ENCODE data around the gene THSD7A. TPM values are rescaled to one million over a fixed set of nuclear protein-coding genes. Genes with fewer than 3 reads are reported as not detected.

The THSD7A gene
- total RNA-seq, 1 experiment from 2014 or later, result 0.68 TPM

GRCh38 chr7:11591055-11591633 lies 240.9 kb downstream of the THSD7A start (continued):
- TF ChIP-seq SOX15 (CRISPR knock-in tag; IDR thresholded peaks at IDR 0.05) (no peak), CREM (CRISPR knock-in tag; IDR thresholded peaks at IDR 0.05) (no peak), NR3C1 (CRISPR knock-in tag; conservative IDR thresholded peaks at IDR 0.05; ENCODE audit: low read depth) (no peak), ZNF396 (CRISPR knock-in tag; IDR thresholded peaks at IDR 0.05; ENCODE audit: borderline replicate concordance) (no peak), MLX (CRISPR knock-in tag; IDR thresholded peaks at IDR 0.05) (no peak), ZBTB21 (CRISPR knock-in tag; IDR thresholded peaks at IDR 0.05; ENCODE audit: borderline replicate concordance) (no peak)

GRCh38 chr7:11589251-11589650 lies 242.7 kb downstream of the THSD7A start:
- Mint-ChIP-seq H3K27me3 (ENCODE audit: low read depth) (no peaks in the 10 kb centered on the region), H3K36me3 (no peaks in the 10 kb centered on the region), H3K27ac (no peak overlapping the region), H3K4me3 (no peak overlapping the region), H3K4me1 (no peaks in the 10 kb centered on the region), H3K9me3 (no peaks in the 10 kb centered on the region)
- no peak for TF ChIP-seq ZNF219 (CRISPR knock-in tag; IDR thresholded peaks at IDR 0.05; ENCODE audit: borderline replicate concordance)
- TF ChIP-seq ZMAT4 (CRISPR knock-in tag; IDR thresholded peaks at IDR 0.05), result no peak
- TF ChIP-seq SP1 (CRISPR knock-in tag; conservative IDR thresholded peaks at IDR 0.05), result no peak
- TF ChIP-seq JUN (CRISPR knock-in tag; IDR thresholded peaks at IDR 0.05), result no peak
- TF ChIP-seq ESRRA (CRISPR knock-in tag; IDR thresholded peaks at IDR 0.05; ENCODE audit: borderline replicate concordance), result no peak
- TF ChIP-seq ZNF232 (CRISPR knock-in tag; IDR thresholded peaks at IDR 0.05), result no peak
- no peak for TF ChIP-seq ZBTB43 (CRISPR knock-in tag; IDR thresholded peaks at IDR 0.05)
- TF ChIP-seq ZBTB21 (CRISPR knock-in tag; IDR thresholded peaks at IDR 0.05; ENCODE audit: borderline replicate concordance), result no peak
- no peak for TF ChIP-seq ZNF512 (CRISPR knock-in tag; IDR thresholded peaks at IDR 0.05; ENCODE audit: borderline replicate concordance)
- TF ChIP-seq ZNF263 (CRISPR knock-in tag; IDR thresholded peaks at IDR 0.05; ENCODE audit: low read depth), result no peak
- no peak for TF ChIP-seq TEAD4 (CRISPR knock-in tag; IDR thresholded peaks at IDR 0.05)
- TF ChIP-seq ZNF671 (CRISPR knock-in tag; IDR thresholded peaks at IDR 0.05), result no peak
- TF ChIP-seq EMX1 (CRISPR knock-in tag; IDR thresholded peaks at IDR 0.05), result no peak
- TF ChIP-seq ATF6 (CRISPR knock-in tag; IDR thresholded peaks at IDR 0.05), result no peak
- no peak for TF ChIP-seq ETV6 (CRISPR knock-in tag; IDR thresholded peaks at IDR 0.05)
- POLR2A ChIA-PET, result no interaction called here
- DNase-seq (ENCODE audit: low spot score) (no peak), ATAC-seq (no peak)
- CTCF ChIA-PET, result no interaction called here

GRCh38 chr7:11587814-11588213 lies 244.2 kb downstream of the THSD7A start:
- ChIA-PET CTCF (no interaction called here), POLR2A (no interaction called here)
- H3K9me3 Mint-ChIP-seq, result no peaks in the 10 kb centered on the region
- H3K27me3 Mint-ChIP-seq (ENCODE audit: low read depth), result no peaks in the 10 kb centered on the region
- TF ChIP-seq IRF2 (CRISPR knock-in tag; IDR thresholded peaks at IDR 0.05; ENCODE audit: borderline replicate concordance, low read depth) (no peak), KAT7 (CRISPR knock-in tag; IDR thresholded peaks at IDR 0.05; ENCODE audit: borderline replicate concordance) (no peak), SMAD4 (CRISPR knock-in tag; IDR thresholded peaks at IDR 0.05) (no peak), NR3C1 (CRISPR knock-in tag; conservative IDR thresholded peaks at IDR 0.05; ENCODE audit: low read depth) (no peak), ZNF121 (CRISPR knock-in tag; IDR thresholded peaks at IDR 0.05) (no peak), NR1H2 (CRISPR knock-in tag; IDR thresholded peaks at IDR 0.05) (no peak), FOXJ3 (CRISPR knock-in tag; IDR thresholded peaks at IDR 0.05; ENCODE audit: borderline replicate concordance) (no peak), NFE2L1 (CRISPR knock-in tag; IDR thresholded peaks at IDR 0.05) (no peak)
- no peaks in the 10 kb centered on the region for H3K36me3 Mint-ChIP-seq
- no peaks in the 10 kb centered on the region for H3K4me1 Mint-ChIP-seq
- DNase-seq (ENCODE audit: low spot score), result no peak
- ATAC-seq, result no peak
- no peak overlapping the region for H3K27ac Mint-ChIP-seq
- H3K4me3 Mint-ChIP-seq, result no peak overlapping the region
